SK-N-SH (cell line): ENCODE results near the gene FMC1.

Source experiments
- CTCF ChIP-seq: fragments of 200-600 bp; sonication (generic); IDR thresholded peaks from 2 replicates; pipeline ENCODE4 v1.6.1; 2017; ENCODE audit warnings: antibody characterized with exemption, mild to moderate bottlenecking, moderate library complexity
- EZH2phosphoT487 ChIP-seq: fragments of 200-600 bp; sonication (generic); IDR thresholded peaks from 2 replicates; pipeline ENCODE4 v1.6.1; 2017; ENCODE audit warnings: low read depth, mixed run types, mild to moderate bottlenecking, antibody characterized with exemption, moderate library complexity, borderline replicate concordance
- JUND ChIP-seq: IDR thresholded peaks from 2 replicates; pipeline ENCODE4 v1.4.0; 2012
- NFIC ChIP-seq: IDR thresholded peaks from 2 replicates; pipeline ENCODE4 v1.4.0; 2012; ENCODE audit warnings: borderline replicate concordance
- RAD21 ChIP-seq: IDR thresholded peaks from 2 replicates; pipeline ENCODE4 v1.6.1; 2012; ENCODE audit warnings: mild to moderate bottlenecking, low read length
- RFX5 ChIP-seq: IDR thresholded peaks from 2 replicates; pipeline ENCODE4 v1.6.1; 2012; ENCODE audit warnings: mild to moderate bottlenecking, improper control_type of control experiment, low read length
- TAF1 ChIP-seq: IDR thresholded peaks from 2 replicates; pipeline ENCODE4 v1.6.1; 2012; ENCODE audit warnings: low read depth, mild to moderate bottlenecking, low read length, moderate library complexity, borderline replicate concordance

- no peak for TF ChIP-seq EZH2phosphoT487
- TF ChIP-seq JUND: no peak
- TF ChIP-seq CTCF: no peak
- TF ChIP-seq RFX5: no peak
- TF ChIP-seq NFIC: no peak
- TF ChIP-seq RAD21: no peak
- TF ChIP-seq TAF1: no peak
These were observed 41.3 kb downstream of the FMC1 start for GRCh38 chr7:139382439-139382838.
